Right forelimb (tissue), 1 donor: ENCODE results near the gene ELF4.
"Not testable (repeated sequence)": the region's sequence is repeated elsewhere in the genome, so short reads cannot be mapped to it uniquely, and the experiment has no call there.

Experiments used
- DNase-seq: peaks from one replicate; pipeline ENCODE4 v3.0.0-alpha.2; 2018

Gene ELF4

GRCh38 chrX:130110379-130111219 is at the start of gene ELF4:
TSS of gene ELF4 (minus strand) at chrX:130110497. CDS start at chrX:130081330, 29,167 bp downstream.
- DNase-seq = peak; percentile 69

GRCh38 chrX:130159776-130160175 is 49.5 kb upstream of the ELF4 start:
- no peak for DNase-seq

- no peak for DNase-seq
These were observed 48.0 kb upstream of the ELF4 start for GRCh38 chrX:130158311-130158710.

- no peak for DNase-seq
These were observed 45.3 kb upstream of the ELF4 start for GRCh38 chrX:130155564-130155963.

GRCh38 chrX:130147631-130148030 is 37.3 kb upstream of the ELF4 start:
- DNase-seq = no peak

- DNase-seq = no peak
These were observed 34.8 kb upstream of the ELF4 start for GRCh38 chrX:130145123-130145522.

GRCh38 chrX:130144509-130144908 is 34.2 kb upstream of the ELF4 start:
- no peak for DNase-seq

- DNase-seq = no peak
These were observed 29.3 kb upstream of the ELF4 start for GRCh38 chrX:130139474-130140201.

GRCh38 chrX:130136961-130137360 is 26.7 kb upstream of the ELF4 start:
- no peak for DNase-seq

- no peak for DNase-seq
These were observed 26.2 kb upstream of the ELF4 start for GRCh38 chrX:130136496-130136895.

GRCh38 chrX:130130990-130131389 is 20.7 kb upstream of the ELF4 start:
- DNase-seq = no peak

GRCh38 chrX:130125091-130125874 is 15.0 kb upstream of the ELF4 start:
- no peak for DNase-seq

- no peak for DNase-seq
These were observed 14.3 kb upstream of the ELF4 start for GRCh38 chrX:130124577-130124976.

- DNase-seq = no peak
These were observed 11.2 kb upstream of the ELF4 start for GRCh38 chrX:130121505-130121800.

- peak; percentile 86 for DNase-seq
These were observed 10.6 kb upstream of the ELF4 start for GRCh38 chrX:130120746-130121504.

GRCh38 chrX:130120321-130120731 is 10.0 kb upstream of the ELF4 start:
- DNase-seq = no peak

GRCh38 chrX:130119312-130119898 is 9.1 kb upstream of the ELF4 start:
- peak; percentile 52 for DNase-seq

- peak; percentile 74 for DNase-seq
These were observed 8.4 kb upstream of the ELF4 start for GRCh38 chrX:130118441-130119311.

GRCh38 chrX:130117166-130117565 is 6.9 kb upstream of the ELF4 start:
- DNase-seq = no peak

GRCh38 chrX:130115119-130115885 is 5.0 kb upstream of the ELF4 start:
- DNase-seq = not testable (repeated sequence)
